Neutrophil (primary cell): ENCODE results near the gene OGFOD2.

Source experiments
- H3K27ac ChIP-seq: fragments of 200-600 bp; sonication (generic); 2 replicates; pipeline ENCODE4 v1.5.1; 2016; ENCODE audit warnings: mild to moderate bottlenecking, moderate library complexity
- H3K27me3 ChIP-seq: fragments of 200-600 bp; sonication (generic); 2 replicates; pipeline ENCODE4 v1.6.0; 2016; ENCODE audit warnings: mild to moderate bottlenecking
- H3K36me3 ChIP-seq: fragments of 200-600 bp; sonication (generic); 2 replicates; pipeline ENCODE4 v1.5.1; 2017
- H3K4me1 ChIP-seq, 2 experiments: fragments of 200-600 bp in 1 of 2; sonication (generic) in 1 of 2; 1 replicate in 1 of 2; 2 replicates in 1 of 2; pipeline versions ENCODE4 v1.5.1 to v1.6.1; 2013 to 2016; ENCODE audit warnings: low read depth in 1 of 2, low read length in 1 of 2, mild to moderate bottlenecking in 1 of 2, moderate library complexity in 1 of 2; ENCODE audit not compliant: control insufficient read depth in 1 of 2, insufficient read depth in 1 of 2
- H3K4me3 ChIP-seq, 2 experiments: fragments of 200-600 bp in 1 of 2; sonication (generic) in 1 of 2; 1 replicate in 1 of 2; 2 replicates in 1 of 2; pipeline ENCODE4 v1.5.1; 2013 to 2016; ENCODE audit warnings: low read depth in 1 of 2, low read length in 1 of 2, mild to moderate bottlenecking in 1 of 2, moderate library complexity in 1 of 2
- H3K9me3 ChIP-seq: fragments of 200-600 bp; sonication (generic); 2 replicates; pipeline ENCODE4 v1.5.1; 2016
- TF ChIP-seq, protein P1 (sequence below): fragments of 200-600 bp; sonication (generic); IDR thresholded peaks from 2 replicates; pipeline ENCODE4 v1.5.1; 2016; ENCODE audit warnings: antibody characterized with exemption

Gene OGFOD2

DNA sequence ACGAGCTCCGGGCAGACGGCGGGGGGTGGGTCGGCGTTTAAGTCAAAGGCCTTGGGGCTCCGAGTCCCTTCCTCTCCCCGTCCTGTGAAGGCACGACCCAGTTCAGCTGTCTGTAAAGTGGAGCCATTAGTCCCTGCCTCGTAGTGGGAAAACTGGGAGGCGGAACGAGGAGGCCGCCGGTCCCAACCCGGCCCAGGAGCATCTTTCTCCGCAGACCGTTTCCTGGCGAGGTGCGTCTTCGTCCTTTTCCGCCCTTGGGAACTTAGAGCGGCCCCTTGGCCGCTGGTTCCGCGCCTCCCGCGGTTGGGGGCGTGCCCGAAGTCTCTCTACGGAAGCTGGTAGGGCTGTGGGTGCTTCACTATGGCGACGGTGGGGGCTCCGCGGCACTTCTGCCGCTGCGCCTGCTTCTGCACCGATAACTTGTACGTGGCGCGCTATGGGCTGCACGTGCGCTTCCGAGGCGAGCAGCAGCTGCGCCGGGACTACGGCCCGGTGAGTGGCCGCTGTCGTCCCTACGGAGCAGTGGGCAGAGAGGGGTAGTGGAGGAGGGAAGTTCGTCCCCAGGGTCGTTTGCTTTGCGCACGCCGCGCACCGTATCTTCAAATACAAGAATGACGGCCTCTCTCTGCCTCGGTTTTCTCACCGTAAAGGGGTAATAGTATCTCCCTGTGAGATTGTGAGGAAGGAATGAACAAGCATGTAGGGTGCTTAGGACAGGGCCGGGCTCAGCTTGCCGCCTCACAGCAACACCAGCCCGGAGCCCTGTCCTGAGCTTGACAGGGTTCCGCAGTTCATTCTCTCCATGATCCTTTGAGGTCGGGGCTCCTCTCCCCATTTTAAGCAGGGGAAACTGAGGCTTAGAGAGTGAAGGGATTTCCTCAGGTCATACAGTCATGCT, at the start of gene OGFOD2:
Gene OGFOD2, plus strand, starts transcription at position 353 of the 898 bp plus-strand sequence. Its CDS starts 8 bp downstream, at position 361.
- Histone ChIP-seq H3K27me3 (no peaks in the 10 kb centered on the region), H3K36me3 (peaks cover 20% of the 10 kb centered on the region), H3K9me3 (no peaks in the 10 kb centered on the region), H3K4me1 (peaks cover 31 to 37% of the 10 kb centered on the region in 2 experiments), H3K27ac (peak within 1 kb of the TSS; percentile 98), H3K4me3 (peak within 1 kb of the TSS; percentile 85 to 86)
- TF ChIP-seq, protein P1, sequence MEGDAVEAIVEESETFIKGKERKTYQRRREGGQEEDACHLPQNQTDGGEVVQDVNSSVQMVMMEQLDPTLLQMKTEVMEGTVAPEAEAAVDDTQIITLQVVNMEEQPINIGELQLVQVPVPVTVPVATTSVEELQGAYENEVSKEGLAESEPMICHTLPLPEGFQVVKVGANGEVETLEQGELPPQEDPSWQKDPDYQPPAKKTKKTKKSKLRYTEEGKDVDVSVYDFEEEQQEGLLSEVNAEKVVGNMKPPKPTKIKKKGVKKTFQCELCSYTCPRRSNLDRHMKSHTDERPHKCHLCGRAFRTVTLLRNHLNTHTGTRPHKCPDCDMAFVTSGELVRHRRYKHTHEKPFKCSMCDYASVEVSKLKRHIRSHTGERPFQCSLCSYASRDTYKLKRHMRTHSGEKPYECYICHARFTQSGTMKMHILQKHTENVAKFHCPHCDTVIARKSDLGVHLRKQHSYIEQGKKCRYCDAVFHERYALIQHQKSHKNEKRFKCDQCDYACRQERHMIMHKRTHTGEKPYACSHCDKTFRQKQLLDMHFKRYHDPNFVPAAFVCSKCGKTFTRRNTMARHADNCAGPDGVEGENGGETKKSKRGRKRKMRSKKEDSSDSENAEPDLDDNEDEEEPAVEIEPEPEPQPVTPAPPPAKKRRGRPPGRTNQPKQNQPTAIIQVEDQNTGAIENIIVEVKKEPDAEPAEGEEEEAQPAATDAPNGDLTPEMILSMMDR = peak; percentile 23

DNA sequence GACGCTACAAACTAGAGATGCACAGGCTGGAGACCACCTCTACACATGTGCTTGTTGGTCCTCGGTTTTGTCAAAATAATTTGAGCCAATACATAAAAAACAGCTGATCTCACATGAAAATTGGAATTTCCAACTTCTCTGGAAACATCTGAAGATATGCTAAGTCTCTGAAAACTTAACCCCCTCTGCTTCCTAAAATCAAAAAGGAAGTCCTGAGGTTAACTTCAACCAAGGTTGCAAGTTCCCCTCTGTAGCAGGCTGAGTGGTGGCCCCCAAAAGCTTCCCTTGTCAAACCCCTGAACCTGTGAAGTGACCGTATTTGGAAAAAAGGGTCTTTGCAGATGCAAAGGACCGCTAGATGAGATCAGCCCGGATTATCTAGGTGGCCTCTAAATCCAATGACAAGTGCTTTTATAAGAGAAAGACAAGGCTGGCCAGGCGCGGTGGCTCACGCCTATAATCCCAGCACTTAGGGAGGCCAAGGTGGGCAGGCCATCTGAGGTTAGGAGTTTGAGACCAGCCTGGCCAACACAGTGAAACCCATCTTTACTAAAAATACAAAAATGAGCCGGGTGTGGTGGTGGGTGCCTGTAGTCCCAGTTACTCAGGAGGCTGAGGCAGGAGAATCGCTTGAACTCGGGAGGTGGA, 47.2 kb upstream of the OGFOD2 start:
- Histone ChIP-seq H3K9me3 (no peaks in the 10 kb centered on the region), H3K36me3 (no peaks in the 10 kb centered on the region), H3K4me3 (no peak overlapping the region), H3K27ac (no peak overlapping the region), H3K27me3 (no peaks in the 10 kb centered on the region), H3K4me1 (peaks cover 7 to 8% of the 10 kb centered on the region in 2 experiments)
- TF ChIP-seq, protein P1 = no peak

DNA sequence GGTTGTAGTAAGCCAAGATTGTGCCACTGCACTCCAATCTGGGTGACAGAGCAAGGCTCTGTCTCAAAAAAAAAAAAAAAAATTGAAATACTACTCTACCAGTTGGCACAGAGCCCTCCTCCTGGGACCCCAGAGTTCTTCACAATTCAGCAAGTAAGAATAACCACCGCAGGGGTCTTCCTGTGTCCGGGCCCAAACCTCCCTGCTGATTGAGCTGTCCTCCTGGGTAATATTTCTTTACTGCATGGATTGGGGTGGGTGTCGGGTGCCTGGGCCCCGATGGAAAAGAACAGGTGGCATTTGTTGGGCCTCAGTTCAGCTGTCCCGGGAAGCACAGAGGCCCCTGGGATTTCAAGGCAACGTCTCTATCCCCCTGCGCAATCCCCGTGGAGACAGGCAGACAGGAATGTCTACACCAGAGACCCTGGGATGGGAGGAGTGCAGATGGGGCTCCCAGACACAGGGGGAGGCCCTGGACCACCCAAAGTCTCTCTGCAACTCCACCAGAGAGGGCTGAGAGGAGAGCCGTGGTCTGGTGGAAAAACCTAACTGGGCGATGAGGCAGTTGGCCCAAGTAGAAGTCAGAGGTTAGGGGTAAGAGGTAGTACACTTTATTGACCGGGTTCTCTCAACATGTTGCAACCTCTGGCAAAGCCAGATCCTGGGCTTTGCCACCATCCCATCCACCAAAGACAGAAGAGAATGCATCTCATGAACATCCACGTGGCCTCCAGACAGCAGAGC, 46.5 kb upstream of the OGFOD2 start:
- Histone ChIP-seq H3K4me3 (no peak overlapping the region), H3K27ac (no peak overlapping the region), H3K36me3 (no peaks in the 10 kb centered on the region), H3K9me3 (no peaks in the 10 kb centered on the region), H3K27me3 (no peaks in the 10 kb centered on the region), H3K4me1 (peaks cover 7 to 8% of the 10 kb centered on the region in 2 experiments)
- TF ChIP-seq, protein P1 = no peak

DNA sequence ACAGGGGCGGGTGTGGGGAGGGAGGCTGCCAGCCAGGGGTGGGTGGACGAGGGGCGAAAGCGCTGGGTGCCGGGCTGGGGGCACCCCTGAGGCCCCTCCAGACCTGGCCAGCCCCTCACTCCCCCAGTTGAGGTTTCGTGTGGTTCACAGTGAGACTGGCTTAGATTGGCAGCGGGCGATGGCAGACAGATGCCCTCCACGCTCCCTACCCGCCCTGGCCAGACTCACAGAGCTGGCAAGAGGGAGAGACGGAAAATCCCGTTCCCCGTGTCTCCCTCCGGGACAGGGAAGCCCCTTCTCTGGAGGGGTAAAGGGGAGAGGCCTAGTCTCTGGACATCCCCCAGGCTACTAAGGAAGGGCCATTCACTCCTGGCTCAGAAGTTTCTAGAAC, 45.9 kb upstream of the OGFOD2 start:
- no peak overlapping the region for H3K27ac ChIP-seq
- no peaks in the 10 kb centered on the region for H3K9me3 ChIP-seq
- no peak overlapping the region for H3K4me3 ChIP-seq
- H3K4me1 ChIP-seq = peaks cover 7 to 8% of the 10 kb centered on the region in 2 experiments
- no peaks in the 10 kb centered on the region for H3K36me3 ChIP-seq
- H3K27me3 ChIP-seq = no peaks in the 10 kb centered on the region
- TF ChIP-seq, protein P1 = no peak

DNA sequence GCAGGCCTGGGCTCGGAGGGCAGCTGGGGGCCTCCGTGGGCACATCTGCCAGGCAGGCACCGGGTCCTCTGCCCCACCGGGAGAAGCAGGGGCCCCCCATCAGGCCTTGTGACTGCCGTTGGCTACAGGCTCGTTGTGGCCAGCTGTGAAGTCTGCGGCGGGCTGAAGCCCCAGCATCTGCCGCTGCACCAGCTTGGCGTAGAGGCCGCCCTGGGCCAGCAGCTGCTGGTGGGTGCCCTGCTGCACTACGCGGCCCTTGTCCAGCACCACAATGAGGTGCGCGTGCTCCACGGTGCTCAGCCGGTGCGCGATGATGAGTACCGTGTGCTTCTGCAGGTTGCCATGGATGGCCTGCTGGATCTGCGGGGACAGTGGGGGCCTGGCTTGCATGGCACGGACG, 45.2 kb upstream of the OGFOD2 start:
- H3K9me3 ChIP-seq = no peaks in the 10 kb centered on the region
- TF ChIP-seq, protein P1 = no peak
- no peak overlapping the region for H3K27ac ChIP-seq
- no peaks in the 10 kb centered on the region for H3K36me3 ChIP-seq
- H3K4me1 ChIP-seq = peaks cover 7 to 8% of the 10 kb centered on the region in 2 experiments
- H3K4me3 ChIP-seq = no peak overlapping the region
- no peaks in the 10 kb centered on the region for H3K27me3 ChIP-seq
